ENCODE measurements around the gene PRAME.
"Not testable (repeated sequence)": the region's sequence is repeated elsewhere in the genome, so short reads cannot be mapped to it uniquely, and the experiment has no call there.

Gene PRAME

GRCh38 chr22:22558972-22559603, at the start of gene PRAME:
Gene PRAME (minus strand): TSS chr22:22559265. CDS start chr22:22556832, 2,433 bp downstream.
- peak; percentile 81 to 84 (median 82) for DNase-seq (ENCODE audit: low read depth in 2 of 3, low spot score in 1 of 3)

DNA sequence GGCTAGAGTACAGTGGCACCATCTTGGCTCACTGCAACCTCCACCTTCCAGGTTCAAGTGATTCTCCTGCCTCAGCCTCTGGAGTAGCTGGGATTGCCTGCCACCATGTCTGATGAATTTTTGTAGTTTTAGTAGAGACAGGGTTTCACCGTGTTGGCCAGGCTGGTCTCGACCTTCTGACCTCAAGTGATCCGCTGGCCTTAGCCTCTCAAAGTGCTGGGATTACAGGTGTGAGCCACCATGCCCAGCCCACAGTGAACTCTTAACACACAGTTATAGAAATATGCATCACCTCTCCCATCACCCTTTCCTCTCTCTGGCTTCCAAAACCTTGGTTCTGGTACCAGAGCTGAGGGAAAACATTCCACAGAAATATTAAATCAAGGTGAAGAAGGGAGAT, 49.0 kb upstream of the PRAME start:
- not testable (repeated sequence) for DNase-seq (ENCODE audit: low read depth in 2 of 3, low spot score in 1 of 3)

DNA sequence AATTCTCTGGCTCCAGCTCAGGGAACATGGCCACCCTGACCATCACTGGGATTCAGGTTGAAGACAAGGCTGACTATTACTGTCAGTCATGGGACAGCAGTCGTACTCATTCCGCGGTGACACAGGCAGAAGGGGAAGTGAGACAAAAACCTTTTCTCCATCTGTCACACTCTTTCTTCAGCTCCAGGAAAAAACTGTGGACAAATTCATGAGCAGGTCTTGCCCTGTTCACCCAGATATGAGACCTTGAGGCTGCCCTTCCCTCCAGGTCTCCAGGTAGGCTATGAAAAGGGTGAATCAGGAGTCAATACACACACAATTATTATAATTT, 46.0 kb upstream of the PRAME start:
- DNase-seq (ENCODE audit: low read depth in 2 of 3, low spot score in 1 of 3): no peak

- DNase-seq (ENCODE audit: low read depth in 2 of 3, low spot score in 1 of 3): no peak
These were observed 45.4 kb upstream of the PRAME start for GRCh38 chr22:22604326-22605073.

GRCh38 chr22:22603470-22603947, 44.4 kb upstream of the PRAME start:
- DNase-seq (ENCODE audit: low read depth in 2 of 3, low spot score in 1 of 3): no peak

- DNase-seq (ENCODE audit: low read depth in 2 of 3, low spot score in 1 of 3): no peak
These were observed 41.6 kb upstream of the PRAME start for GRCh38 chr22:22600531-22601261.

DNA sequence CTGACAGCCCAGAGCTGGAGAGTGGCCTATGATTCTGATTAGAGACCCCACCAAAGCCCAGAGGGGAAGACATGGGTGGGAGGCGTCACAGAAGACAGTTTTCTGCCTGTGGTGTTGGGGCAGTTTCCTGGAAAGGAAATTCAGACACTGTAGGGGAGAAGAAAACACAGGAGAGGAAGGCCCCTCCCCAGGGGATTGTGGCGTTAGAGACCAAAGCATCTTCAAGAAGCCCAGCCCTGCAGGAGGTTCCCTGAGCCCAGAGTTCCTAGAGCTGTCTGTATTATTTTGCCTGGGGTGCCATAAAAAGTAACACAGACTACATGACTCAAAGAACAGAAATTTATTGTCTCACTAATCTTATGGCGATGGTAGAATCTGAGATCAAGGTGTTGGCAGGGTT, 40.2 kb upstream of the PRAME start:
- DNase-seq (ENCODE audit: low read depth in 2 of 3, low spot score in 1 of 3): no peak

DNA sequence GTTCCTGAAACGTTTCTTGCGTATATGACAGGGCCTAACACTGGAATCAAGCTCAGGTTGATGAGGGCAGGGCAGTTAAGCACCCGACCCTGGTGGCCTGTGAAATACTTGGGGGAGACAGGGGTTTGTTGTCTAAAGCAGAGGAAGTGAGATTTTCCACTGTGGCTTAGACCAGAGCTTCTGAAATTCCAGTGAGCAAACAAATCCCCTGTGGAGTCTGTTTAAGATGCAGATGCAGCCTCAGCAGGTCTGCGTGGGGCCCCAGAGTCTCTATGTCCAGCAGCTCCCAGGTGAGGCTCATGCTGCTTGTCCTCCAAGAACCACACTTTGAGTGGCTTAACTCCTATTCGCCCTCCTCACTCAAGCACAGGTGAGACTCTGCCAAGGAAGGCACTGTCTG, 39.1 kb upstream of the PRAME start:
- DNase-seq (ENCODE audit: low read depth in 2 of 3, low spot score in 1 of 3): no peak

GRCh38 chr22:22595001-22595835, 36.2 kb upstream of the PRAME start:
- DNase-seq (ENCODE audit: low read depth in 2 of 3, low spot score in 1 of 3): no peak

GRCh38 chr22:22593964-22594656, 35.0 kb upstream of the PRAME start:
- peak; percentile 24 to 47 (median 28) for DNase-seq (ENCODE audit: low read depth in 2 of 3, low spot score in 1 of 3)

DNA sequence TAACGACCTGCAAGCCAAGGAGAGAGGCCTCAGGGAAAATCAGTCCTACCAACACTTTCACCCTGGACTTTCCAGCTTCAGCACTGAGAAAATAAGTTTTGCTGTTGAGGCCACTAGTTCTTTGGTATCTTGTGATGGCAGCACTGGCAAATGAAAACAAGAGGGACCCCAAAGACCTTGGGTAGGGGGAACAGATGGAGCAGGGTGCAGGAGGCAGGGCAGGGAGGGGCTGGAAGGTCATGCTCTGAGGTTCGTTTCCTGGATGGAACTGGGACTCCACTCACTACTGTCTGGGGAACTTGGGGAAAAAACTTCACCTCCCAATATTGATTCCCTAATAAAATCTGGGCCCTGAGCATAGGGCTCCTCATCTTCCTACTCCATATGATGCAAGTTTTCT, 34.2 kb upstream of the PRAME start:
- no peak for DNase-seq (ENCODE audit: low read depth in 2 of 3, low spot score in 1 of 3)

DNA sequence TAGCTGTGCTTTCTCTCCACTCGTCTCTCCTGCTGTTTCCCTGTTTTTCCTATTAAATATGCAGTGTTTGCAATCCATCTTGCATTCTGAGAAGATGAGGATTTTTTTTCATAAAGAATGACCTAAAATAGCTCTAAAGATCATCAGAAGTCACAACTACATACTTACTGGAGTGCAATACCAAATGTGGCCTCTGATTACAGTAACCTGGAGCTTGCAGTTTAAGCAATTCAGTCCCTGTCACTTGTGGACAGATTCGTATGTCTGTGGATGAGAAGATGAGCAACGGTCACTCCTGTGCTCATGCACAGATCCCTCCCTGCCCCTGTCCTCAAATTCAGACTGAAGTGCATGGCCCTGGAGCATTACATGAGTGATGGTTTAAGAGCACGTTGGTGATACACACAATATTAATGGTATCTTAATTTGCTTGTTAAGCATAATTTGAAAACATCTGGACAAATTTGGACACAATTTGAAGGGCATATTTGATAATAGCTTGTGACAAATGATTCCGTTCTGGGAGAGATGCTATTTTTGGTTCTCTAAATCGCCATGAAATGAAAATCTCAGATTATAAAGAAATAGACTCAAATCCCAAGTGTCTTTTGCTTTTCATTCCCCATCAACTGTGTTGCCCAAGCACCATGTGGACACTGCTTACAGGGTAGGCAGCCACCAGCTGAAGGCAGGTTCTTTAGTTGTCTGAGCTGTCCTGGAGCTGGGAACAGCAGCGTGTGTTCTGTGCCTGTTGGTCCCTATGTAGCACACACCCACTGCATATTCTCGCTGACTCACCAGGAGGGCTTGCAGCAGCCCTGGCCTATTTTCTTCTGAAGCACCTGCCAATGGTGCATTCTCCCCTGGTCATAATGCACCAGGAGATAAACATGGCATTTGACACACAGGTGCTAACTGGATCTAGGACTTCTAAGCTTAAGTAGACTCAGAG, 32.6 kb upstream of the PRAME start:
- no peak for DNase-seq (ENCODE audit: low read depth in 2 of 3, low spot score in 1 of 3)

DNA sequence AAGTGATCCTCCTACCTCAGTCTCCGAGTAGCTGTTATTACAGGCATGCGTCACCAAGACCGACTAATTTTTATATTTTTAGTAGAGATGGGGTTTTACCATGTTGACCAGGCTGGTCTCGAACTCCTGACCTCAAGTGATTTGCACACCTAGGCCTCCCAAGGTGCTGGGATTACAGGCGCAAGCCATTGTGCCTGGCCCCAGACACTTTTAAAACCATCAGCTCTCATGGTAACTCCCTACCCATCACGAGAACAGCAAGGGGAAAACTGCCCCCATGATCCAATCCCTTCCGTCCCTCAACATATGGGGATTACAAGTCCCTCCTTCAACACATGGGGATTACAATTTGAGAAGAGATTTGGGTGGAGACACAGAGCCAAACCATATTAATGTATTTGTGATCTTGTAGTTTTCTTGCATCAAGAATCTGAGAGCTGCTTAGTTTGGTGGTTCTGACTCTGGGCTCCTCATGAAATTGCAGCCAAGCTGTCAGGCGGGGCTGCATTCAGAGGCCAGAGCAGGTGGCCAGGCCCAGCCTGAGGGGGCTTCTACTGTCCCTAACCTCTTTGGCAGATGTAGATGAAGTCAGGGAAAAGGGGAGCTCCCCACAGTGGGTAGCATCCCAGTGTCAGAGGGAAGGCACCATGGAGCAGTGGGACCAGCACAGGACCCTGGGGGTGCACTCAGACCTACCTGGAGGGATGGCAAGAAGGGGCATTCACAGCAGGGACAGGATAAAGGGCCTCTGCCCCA, 31.2 kb upstream of the PRAME start:
- DNase-seq (ENCODE audit: low read depth in 2 of 3, low spot score in 1 of 3): no peak

DNA sequence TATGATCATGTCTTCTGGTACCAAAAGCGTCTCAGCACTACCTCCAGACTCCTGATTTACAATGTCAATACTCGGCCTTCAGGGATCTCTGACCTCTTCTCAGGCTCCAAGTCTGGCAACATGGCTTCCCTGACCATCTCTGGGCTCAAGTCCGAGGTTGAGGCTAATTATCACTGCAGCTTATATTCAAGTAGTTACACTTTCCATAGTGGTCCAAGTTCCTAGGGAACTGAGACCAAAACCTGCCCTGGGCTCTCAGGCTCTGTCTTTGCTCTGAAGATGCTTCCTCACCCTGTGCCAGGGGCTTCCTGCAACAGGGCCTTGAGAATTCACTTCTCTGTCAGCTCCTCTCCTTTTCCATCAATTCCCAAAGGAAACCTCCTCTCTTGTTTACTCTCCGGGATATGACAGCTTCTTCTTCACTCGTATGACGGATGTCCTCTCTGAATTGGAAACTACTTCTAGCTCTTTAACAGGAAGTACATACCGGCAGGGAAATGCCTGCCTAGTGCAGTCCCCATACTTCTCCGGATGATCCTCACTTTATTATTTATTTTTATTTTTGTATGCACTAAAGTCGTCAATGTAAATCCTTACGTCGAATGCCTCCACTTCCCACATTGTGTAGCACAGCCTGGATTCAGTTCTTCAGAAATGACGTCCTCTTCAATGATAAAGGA, 29.6 kb upstream of the PRAME start:
- no peak for DNase-seq (ENCODE audit: low read depth in 2 of 3, low spot score in 1 of 3)

GRCh38 chr22:22587577-22588188, 28.6 kb upstream of the PRAME start:
- DNase-seq (ENCODE audit: low read depth in 2 of 3, low spot score in 1 of 3): no peak

DNA sequence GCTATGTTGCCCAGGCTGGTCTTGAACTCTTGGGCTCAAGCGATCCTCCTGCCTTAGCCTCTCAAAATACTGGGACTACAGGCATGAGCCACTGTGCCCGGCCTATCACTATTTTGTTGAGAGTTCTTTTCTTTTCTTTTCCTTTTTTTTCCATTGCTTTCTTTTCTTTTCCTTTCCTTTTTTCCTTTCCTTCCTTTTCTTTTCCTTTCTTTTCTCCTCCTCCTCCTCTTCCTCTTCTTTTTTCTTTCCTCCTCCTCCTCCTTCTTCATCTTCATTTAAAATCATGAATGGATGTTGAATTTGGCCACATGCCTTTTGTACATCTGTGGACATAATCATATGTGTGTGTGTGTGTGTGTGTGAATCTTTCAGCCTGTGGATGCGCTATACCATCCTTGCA, 25.7 kb upstream of the PRAME start:
- no peak for DNase-seq (ENCODE audit: low read depth in 2 of 3, low spot score in 1 of 3)

- DNase-seq (ENCODE audit: low read depth in 2 of 3, low spot score in 1 of 3): no peak
These were observed 24.0 kb upstream of the PRAME start for GRCh38 chr22:22583030-22583429.

GRCh38 chr22:22581524-22581923, 22.5 kb upstream of the PRAME start:
- DNase-seq (ENCODE audit: low read depth in 2 of 3, low spot score in 1 of 3): not testable (repeated sequence)
